Testis (tissue), 2 donors: ENCODE measurements around the gene RPL29.

ENCODE experiments used
- CTCF ChIP-seq, 3 experiments: fragments of 450-650 bp in 2 of 3; fragments of 200-600 bp in 1 of 3; sonication (generic) in 1 of 3; IDR thresholded peaks; one replicate each; pipeline ENCODE4 v1.5.1; 2016 to 2019; ENCODE audit warnings: antibody characterized with exemption in 3 of 3, mild to moderate bottlenecking in 2 of 3, moderate library complexity in 1 of 3
- POLR2A ChIP-seq: fragments of 450-650 bp; IDR thresholded peaks from one replicate; pipeline ENCODE4 v1.6.1; 2017; ENCODE audit warnings: antibody characterized with exemption, mild to moderate bottlenecking, moderate library complexity

- TF ChIP-seq CTCF (IDR thresholded peaks at IDR 0.05) = no peak
- TF ChIP-seq POLR2A = no peak
These were observed 49.3 kb upstream of the RPL29 start for GRCh38 chr3:52044869-52045619.
